Panc1 (cell line): ENCODE results near the gene PPP1R9A. TPM values are rescaled to one million over a fixed set of nuclear protein-coding genes. Genes with fewer than 3 reads are reported as not detected.

Source experiments
- ATAC-seq: fragments of 200-7000 bp; cut with Tn5 transposase; 2 replicates; pipeline ENCODE4 v1.9.1; 2020; ENCODE audit warnings: mild to moderate bottlenecking, moderate library complexity
- BruUV-seq: library from RNA; stranded (reverse); fragments of 400-500 nt; replicated peaks from 2 replicates; lab custom pipeline; 2021; lab: Mats Ljungman, UMichigan
- CTCF ChIA-PET: fragments of 300-600 bp; sonication (Branson Sonifier 250); formaldehyde crosslinking; loops from one replicate; lab custom pipeline; 2022; ENCODE audit warnings: antibody characterized with exemption; lab: Charles Lee
- POLR2A ChIA-PET: fragments of 300-600 bp; sonication (Branson Sonifier 250); formaldehyde crosslinking; loops from one replicate; lab custom pipeline; 2022; ENCODE audit warnings: antibody characterized with exemption; lab: Charles Lee
- DNase-seq: peaks from one replicate; pipeline ENCODE4 v3.0.0-alpha.2; 2010; ENCODE audit warnings: low read depth, low spot score
- H3K27ac ChIP-seq: 2 replicates; pipeline ENCODE4 v1.5.1; 2011; ENCODE audit warnings: mild to moderate bottlenecking, low read length, inconsistent platforms
- H3K27me3 ChIP-seq: fragments of 200-500 bp; sonication (Bioruptor generic); 2 replicates; pipeline ENCODE4 v1.6.0; 2014; ENCODE audit warnings: low read length, inconsistent platforms; ENCODE audit not compliant: control insufficient read depth, insufficient read depth
- H3K36me3 ChIP-seq: fragments of 200-500 bp; sonication (Bioruptor generic); 2 replicates; pipeline ENCODE4 v1.5.1; 2014; ENCODE audit warnings: inconsistent platforms, mild to moderate bottlenecking, low read length, moderate library complexity; ENCODE audit not compliant: control insufficient read depth, insufficient read depth
- H3K4me1 ChIP-seq: 2 replicates; pipeline ENCODE4 v1.5.1; 2011; ENCODE audit warnings: inconsistent platforms, mild to moderate bottlenecking, low read length, moderate library complexity; ENCODE audit not compliant: control insufficient read depth, insufficient read depth
- H3K4me3 ChIP-seq, 2 experiments: 2 replicates each; pipeline ENCODE4 v1.5.1; 2011 to 2012; ENCODE audit warnings: low read depth in 2 of 2, low read length in 2 of 2, mild to moderate bottlenecking in 2 of 2, inconsistent platforms in 1 of 2, moderate library complexity in 1 of 2
- H3K9me3 ChIP-seq: fragments of 200-500 bp; sonication (Bioruptor generic); 2 replicates; pipeline ENCODE4 v1.5.1; 2014; ENCODE audit warnings: low read depth, mild to moderate bottlenecking, inconsistent platforms, low read length, moderate library complexity; ENCODE audit not compliant: control insufficient read depth, insufficient read depth
- CTCF ChIP-seq: fragments of 450-650 bp; IDR thresholded peaks from 2 replicates; pipeline ENCODE4 v1.5.1; 2017; ENCODE audit warnings: mild to moderate bottlenecking
- POLR2AphosphoS5 ChIP-seq: IDR thresholded peaks from 2 replicates; pipeline ENCODE4 v1.6.1; 2012; ENCODE audit warnings: mild to moderate bottlenecking, low read depth, low read length, moderate library complexity
- SIN3A ChIP-seq: IDR thresholded peaks from 2 replicates; pipeline ENCODE4 v1.6.1; 2012; ENCODE audit warnings: low read depth, mild to moderate bottlenecking, low read length, moderate library complexity, borderline replicate concordance; ENCODE audit not compliant: insufficient read depth
- TCF7L2 ChIP-seq: IDR thresholded peaks from 2 replicates; pipeline ENCODE4 v1.6.1; 2011; ENCODE audit warnings: mild to moderate bottlenecking, low read depth, low read length, inconsistent platforms
- in situ Hi-C: cut with HindIII; loops from 2 replicates; pipeline ENCODE4 v1.10.0; 2016; ENCODE audit warnings: low sequenced_read_pairs, low pct_unique_long_range_greater_than_20kb
- intact Hi-C: fragments of 100-400 bp; cut with micrococcal nuclease; formaldehyde crosslinking; loops from one replicate; pipeline ENCODE4 v1.10.0; 2022; ENCODE audit not compliant: unreplicated experiment
- total RNA-seq: library from RNA; stranded (reverse); gene quantifications from one replicate; pipeline ENCODE4 v1.2.1, GENCODE V29; 2021; ENCODE audit not compliant: unreplicated experiment
- TF ChIP-seq, protein P1 (sequence below), 2 experiments: IDR thresholded peaks; 2 replicates each; pipeline ENCODE4 v1.6.1; 2011 to 2012; ENCODE audit warnings: low read depth in 2 of 2, control low read depth in 1 of 2, low read length in 1 of 2, mild to moderate bottlenecking in 1 of 2, moderate library complexity in 1 of 2; ENCODE audit not compliant: insufficient read depth in 1 of 2

PPP1R9A gene
- total RNA-seq, 1 experiment from 2014 or later, result 5.0 TPM

GRCh38 chr7:94933256-94933990 lies 26.0 kb downstream of the PPP1R9A start:
- no TSS peak for BruUV-seq
- no peak for TF ChIP-seq TCF7L2
- TF ChIP-seq POLR2AphosphoS5, result no peak
- TF ChIP-seq, protein P1, sequence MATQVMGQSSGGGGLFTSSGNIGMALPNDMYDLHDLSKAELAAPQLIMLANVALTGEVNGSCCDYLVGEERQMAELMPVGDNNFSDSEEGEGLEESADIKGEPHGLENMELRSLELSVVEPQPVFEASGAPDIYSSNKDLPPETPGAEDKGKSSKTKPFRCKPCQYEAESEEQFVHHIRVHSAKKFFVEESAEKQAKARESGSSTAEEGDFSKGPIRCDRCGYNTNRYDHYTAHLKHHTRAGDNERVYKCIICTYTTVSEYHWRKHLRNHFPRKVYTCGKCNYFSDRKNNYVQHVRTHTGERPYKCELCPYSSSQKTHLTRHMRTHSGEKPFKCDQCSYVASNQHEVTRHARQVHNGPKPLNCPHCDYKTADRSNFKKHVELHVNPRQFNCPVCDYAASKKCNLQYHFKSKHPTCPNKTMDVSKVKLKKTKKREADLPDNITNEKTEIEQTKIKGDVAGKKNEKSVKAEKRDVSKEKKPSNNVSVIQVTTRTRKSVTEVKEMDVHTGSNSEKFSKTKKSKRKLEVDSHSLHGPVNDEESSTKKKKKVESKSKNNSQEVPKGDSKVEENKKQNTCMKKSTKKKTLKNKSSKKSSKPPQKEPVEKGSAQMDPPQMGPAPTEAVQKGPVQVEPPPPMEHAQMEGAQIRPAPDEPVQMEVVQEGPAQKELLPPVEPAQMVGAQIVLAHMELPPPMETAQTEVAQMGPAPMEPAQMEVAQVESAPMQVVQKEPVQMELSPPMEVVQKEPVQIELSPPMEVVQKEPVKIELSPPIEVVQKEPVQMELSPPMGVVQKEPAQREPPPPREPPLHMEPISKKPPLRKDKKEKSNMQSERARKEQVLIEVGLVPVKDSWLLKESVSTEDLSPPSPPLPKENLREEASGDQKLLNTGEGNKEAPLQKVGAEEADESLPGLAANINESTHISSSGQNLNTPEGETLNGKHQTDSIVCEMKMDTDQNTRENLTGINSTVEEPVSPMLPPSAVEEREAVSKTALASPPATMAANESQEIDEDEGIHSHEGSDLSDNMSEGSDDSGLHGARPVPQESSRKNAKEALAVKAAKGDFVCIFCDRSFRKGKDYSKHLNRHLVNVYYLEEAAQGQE (IDR thresholded peaks at IDR 0.05; ENCODE audit: insufficient read depth in 1 of 2, low read depth in 2 of 2, low read length in 1 of 2), result no peak
- no peak for TF ChIP-seq SIN3A
- TF ChIP-seq CTCF, result no peak
- no peak overlapping the region for H3K4me3 ChIP-seq
- no peaks in the 10 kb centered on the region for H3K9me3 ChIP-seq
- ATAC-seq (no peak), DNase-seq (no peak)
- no peak overlapping the region for H3K27ac ChIP-seq
- intact Hi-C loops, result no loop called here
- no peaks in the 10 kb centered on the region for H3K4me1 ChIP-seq
- no peaks in the 10 kb centered on the region for H3K27me3 ChIP-seq
- no peaks in the 10 kb centered on the region for H3K36me3 ChIP-seq
- in situ Hi-C loops, result no loop called here
- ChIA-PET CTCF (no interaction called here), POLR2A (no interaction called here)

DNA sequence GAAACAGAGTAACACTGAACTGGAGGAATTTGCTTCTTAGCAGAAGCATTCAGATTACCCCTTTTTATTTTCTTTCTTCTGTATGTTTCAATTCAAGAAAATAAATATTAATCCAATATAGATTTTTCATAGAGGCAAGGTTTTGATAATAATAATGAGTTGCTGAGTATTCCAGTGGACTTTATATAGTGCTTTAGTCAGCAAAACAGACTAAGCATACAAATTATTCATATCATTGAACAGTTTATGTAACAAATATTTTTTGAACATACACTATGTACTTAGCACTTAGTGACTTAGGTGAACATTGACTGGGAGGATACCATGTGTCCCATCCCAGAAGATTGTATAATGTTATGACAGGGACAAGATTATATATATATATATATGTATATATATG lies 32.0 kb downstream of the PPP1R9A start:
- Histone ChIP-seq H3K27me3 (no peaks in the 10 kb centered on the region), H3K4me3 (no peak overlapping the region), H3K4me1 (no peaks in the 10 kb centered on the region), H3K36me3 (no peaks in the 10 kb centered on the region; the same call in 1 of the 2 replicates), H3K27ac (no peak overlapping the region), H3K9me3 (no peaks in the 10 kb centered on the region)
- intact Hi-C loops (no loop called here), in situ Hi-C loops (no loop called here)
- ChIA-PET POLR2A (no interaction called here), CTCF (no interaction called here)
- no peak for DNase-seq
- TF ChIP-seq, protein P1 (IDR thresholded peaks at IDR 0.05; ENCODE audit: insufficient read depth in 1 of 2, low read depth in 2 of 2, low read length in 1 of 2), result no peak
- TF ChIP-seq TCF7L2, result no peak
- no peak for TF ChIP-seq SIN3A
- TF ChIP-seq CTCF, result no peak
- TF ChIP-seq POLR2AphosphoS5, result no peak
- ATAC-seq, result no peak
- BruUV-seq, result no TSS peak
